ENCODE measurements around the gene THSD7B. TPM values are rescaled to one million over a fixed set of nuclear protein-coding genes. Genes with fewer than 3 reads are reported as not detected.
"Not testable (repeated sequence)": the region's sequence is repeated elsewhere in the genome, so short reads cannot be mapped to it uniquely, and the experiment has no call there.

The THSD7B gene
- total RNA-seq, 2 donors from 2014 or later: not detected

- H3K27ac Mint-ChIP-seq: no peak overlapping the region
- no peaks in the 10 kb centered on the region for H3K36me3 Mint-ChIP-seq
- ATAC-seq: no peak
- no peak for DNase-seq (ENCODE audit: low spot score in 2 of 2)
- H3K9me3 Mint-ChIP-seq: peaks cover 5 to 8% of the 10 kb centered on the region in 2 donors
Observed at GRCh38 chr2:137507237-137507636, 741.9 kb downstream of the THSD7B start.

GRCh38 chr2:137508739-137509384 lies 743.5 kb downstream of the THSD7B start:
- ATAC-seq (no peak), DNase-seq (ENCODE audit: low spot score in 2 of 2) (no peak)
- no peaks in the 10 kb centered on the region for H3K36me3 Mint-ChIP-seq
- H3K27ac Mint-ChIP-seq: no peak overlapping the region
- H3K9me3 Mint-ChIP-seq: peaks cover 5 to 8% of the 10 kb centered on the region in 2 donors

DNA sequence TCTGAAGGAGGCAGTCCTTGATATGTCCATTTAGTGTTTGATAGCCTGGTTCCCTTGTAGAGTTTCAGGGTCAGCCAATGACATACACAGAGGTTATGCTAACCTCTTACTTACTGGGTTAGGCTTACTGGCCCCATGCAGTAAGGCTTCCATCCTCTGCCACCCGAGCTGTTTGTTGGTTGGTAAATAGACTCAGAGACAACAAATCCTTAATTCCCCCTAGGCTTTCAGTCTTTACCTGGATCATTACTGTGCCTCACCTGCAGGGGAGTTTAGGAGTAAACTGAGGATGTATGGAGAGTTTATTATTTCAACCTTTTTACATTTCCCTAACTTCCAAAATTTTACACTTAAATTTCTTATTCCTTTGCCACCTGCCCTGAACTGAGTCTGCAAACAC lies 746.2 kb downstream of the THSD7B start:
- DNase-seq (ENCODE audit: low spot score in 2 of 2): no peak
- ATAC-seq: no peak
- no peaks in the 10 kb centered on the region for H3K9me3 Mint-ChIP-seq
- H3K36me3 Mint-ChIP-seq: no peaks in the 10 kb centered on the region
- no peak overlapping the region for H3K27ac Mint-ChIP-seq

- DNase-seq (ENCODE audit: low spot score in 2 of 2) (no peak), ATAC-seq (no peak)
- no peak overlapping the region for H3K27ac Mint-ChIP-seq
- peaks cover 0 to 4% of the 10 kb centered on the region in 2 donors for H3K9me3 Mint-ChIP-seq
- H3K36me3 Mint-ChIP-seq: no peaks in the 10 kb centered on the region
Observed at GRCh38 chr2:137521653-137522619, 756.6 kb downstream of the THSD7B start.

GRCh38 chr2:137522620-137523011 lies 757.3 kb downstream of the THSD7B start:
- no peaks in the 10 kb centered on the region for H3K36me3 Mint-ChIP-seq

DNA sequence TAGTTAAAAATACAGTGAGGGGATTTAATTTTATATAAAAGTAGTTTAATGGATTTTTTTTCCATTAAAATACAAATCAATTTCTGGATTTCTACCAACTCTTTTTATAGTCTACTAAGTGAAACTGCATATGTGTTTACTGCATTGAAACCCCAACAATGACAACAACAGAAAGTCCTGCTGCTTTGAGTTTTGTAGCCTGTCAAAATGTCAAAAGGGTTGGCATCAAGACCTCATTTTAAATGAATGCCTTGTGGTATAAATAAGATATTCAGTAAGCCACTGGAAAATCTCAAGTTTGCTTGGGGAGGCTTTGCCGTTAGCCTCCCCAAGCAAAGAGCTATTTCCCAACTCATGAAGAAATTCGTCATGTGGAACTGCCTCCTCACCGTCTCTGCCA lies 758.6 kb downstream of the THSD7B start:
- Mint-ChIP-seq H3K9me3 (peaks cover under 1 to 8% of the 10 kb centered on the region in 2 donors), H3K27ac (no peak overlapping the region), H3K36me3 (no peaks in the 10 kb centered on the region)
- no peak for DNase-seq (ENCODE audit: low spot score in 2 of 2)
- ATAC-seq: no peak

More at GRCh38 chr2:137522620-137523011, 757.3 kb downstream of the THSD7B start:
- ATAC-seq: no peak
- no peak for DNase-seq (ENCODE audit: low spot score in 2 of 2)
- Mint-ChIP-seq H3K9me3 (peaks cover 0 to 7% of the 10 kb centered on the region in 2 donors), H3K27ac (no peak overlapping the region)

- Mint-ChIP-seq H3K36me3 (no peaks in the 10 kb centered on the region), H3K9me3 (peaks cover 4 to 8% of the 10 kb centered on the region in 2 donors), H3K27ac (no peak overlapping the region)
- ATAC-seq (no peak), DNase-seq (ENCODE audit: low spot score in 2 of 2) (no peak)
Observed at GRCh38 chr2:137525132-137525531, 759.8 kb downstream of the THSD7B start.

DNA sequence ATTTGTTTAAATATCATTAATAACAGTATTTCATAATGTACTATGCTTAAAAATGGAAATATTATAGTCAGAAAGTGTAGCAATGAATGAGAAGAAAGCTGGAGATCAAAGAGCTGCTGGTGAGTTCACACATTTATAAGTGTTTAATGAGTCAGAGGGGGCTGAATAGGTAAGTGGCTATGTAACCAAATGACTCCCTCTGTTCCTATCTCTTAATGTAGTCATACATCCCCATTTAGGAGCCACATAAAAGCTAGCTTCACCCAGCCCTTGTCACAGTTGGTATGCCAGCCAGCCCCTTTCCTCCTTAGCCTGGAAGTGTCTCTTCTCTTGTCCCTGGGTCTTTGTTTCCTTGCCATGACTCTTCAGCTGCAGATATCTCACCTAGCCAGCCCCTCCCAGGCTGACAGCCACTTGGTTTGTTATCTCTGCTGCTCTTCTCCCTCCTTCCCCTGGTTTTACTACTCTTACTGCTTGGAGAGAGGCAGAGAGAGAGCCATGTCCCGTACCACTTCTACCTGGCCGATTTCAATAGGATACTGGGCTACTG lies 760.4 kb downstream of the THSD7B start:
- H3K9me3 Mint-ChIP-seq: peaks cover 4 to 8% of the 10 kb centered on the region in 2 donors
- DNase-seq (ENCODE audit: low spot score in 2 of 2): no peak
- no peak overlapping the region for H3K27ac Mint-ChIP-seq
- ATAC-seq: peak; percentile 29 to 61
- no peaks in the 10 kb centered on the region for H3K36me3 Mint-ChIP-seq

DNA sequence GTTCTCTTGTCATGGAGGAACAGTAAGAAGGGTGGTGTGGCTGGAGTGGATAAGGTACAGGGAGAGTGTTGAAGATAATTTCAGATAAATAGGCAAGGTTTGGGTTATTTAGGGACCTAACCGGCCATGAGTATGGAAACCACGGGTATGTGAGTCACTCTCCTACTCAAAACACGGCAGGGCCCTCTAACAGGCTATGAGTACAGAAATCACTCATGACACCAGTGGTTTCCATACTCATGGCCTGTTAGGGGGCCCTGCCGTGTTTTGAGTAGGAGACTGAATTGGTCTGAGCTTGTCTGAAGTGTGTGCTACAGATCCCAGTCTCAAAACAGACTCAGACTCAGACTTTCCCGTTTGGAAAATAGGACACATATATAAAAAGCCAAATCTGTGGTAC lies 770.6 kb downstream of the THSD7B start:
- no peaks in the 10 kb centered on the region for H3K36me3 Mint-ChIP-seq
- ATAC-seq: peak in 1 of 2 donors; percentile 44
- DNase-seq (ENCODE audit: low spot score in 2 of 2): no peak

DNA sequence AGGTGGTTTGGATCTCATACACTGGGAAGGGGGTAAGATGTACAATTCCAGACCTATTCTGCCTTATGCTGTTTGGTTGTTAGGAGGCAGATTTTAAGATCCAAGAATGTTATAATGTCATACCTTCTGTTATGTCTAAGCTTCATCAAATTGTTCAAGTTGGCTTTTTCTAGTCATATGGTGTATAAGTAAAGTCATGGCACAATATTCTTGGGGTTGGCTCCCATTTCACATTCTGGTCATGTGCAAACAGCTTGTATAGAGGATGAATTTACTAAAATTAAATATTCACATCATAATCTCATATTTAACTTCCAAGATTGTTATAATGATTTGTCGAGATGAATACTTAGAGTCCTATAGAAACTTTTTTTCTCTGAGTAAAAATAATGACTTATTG lies 774.0 kb downstream of the THSD7B start:
- DNase-seq (ENCODE audit: low spot score in 2 of 2) (no peak), ATAC-seq (no peak)
- Mint-ChIP-seq H3K27ac (no peak overlapping the region), H3K9me3 (peaks cover 6 to 15% of the 10 kb centered on the region in 2 donors), H3K36me3 (no peaks in the 10 kb centered on the region)

More for the DNA sequence above, 770.6 kb downstream of the THSD7B start:
- Mint-ChIP-seq H3K27ac (no peak overlapping the region), H3K9me3 (peaks cover 0 to 6% of the 10 kb centered on the region in 2 donors)

GRCh38 chr2:137547842-137548241 lies 782.5 kb downstream of the THSD7B start:
- DNase-seq (ENCODE audit: low spot score in 2 of 2) (no peak), ATAC-seq (no peak)
- H3K27ac Mint-ChIP-seq: no peak overlapping the region
- H3K9me3 Mint-ChIP-seq: peaks cover 4% of the 10 kb centered on the region in 2 donors
- H3K36me3 Mint-ChIP-seq: no peaks in the 10 kb centered on the region

DNA sequence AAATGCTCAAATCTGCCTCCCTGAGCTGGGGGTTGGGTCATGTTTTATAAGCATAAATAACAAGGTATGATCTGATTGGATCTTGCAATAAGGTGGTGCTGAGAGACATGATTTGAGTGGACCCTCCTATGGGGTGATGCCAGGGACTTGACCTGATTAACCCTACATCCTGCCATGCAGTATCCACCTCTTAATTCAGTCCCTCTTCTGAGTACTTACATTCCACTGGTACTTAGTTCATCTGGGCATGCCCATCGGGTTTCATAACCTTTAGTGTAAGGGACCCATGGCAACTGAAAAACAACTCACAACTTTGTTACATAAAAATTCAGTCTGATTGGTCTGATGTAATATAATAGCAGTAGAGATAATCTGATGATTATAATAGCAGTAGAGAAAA lies 801.0 kb downstream of the THSD7B start:
- ATAC-seq (no peak), DNase-seq (ENCODE audit: low spot score in 2 of 2) (no peak)
- H3K36me3 Mint-ChIP-seq: no peaks in the 10 kb centered on the region
- H3K9me3 Mint-ChIP-seq: peaks cover 8 to 13% of the 10 kb centered on the region in 2 donors
- H3K27ac Mint-ChIP-seq: no peak overlapping the region

DNA sequence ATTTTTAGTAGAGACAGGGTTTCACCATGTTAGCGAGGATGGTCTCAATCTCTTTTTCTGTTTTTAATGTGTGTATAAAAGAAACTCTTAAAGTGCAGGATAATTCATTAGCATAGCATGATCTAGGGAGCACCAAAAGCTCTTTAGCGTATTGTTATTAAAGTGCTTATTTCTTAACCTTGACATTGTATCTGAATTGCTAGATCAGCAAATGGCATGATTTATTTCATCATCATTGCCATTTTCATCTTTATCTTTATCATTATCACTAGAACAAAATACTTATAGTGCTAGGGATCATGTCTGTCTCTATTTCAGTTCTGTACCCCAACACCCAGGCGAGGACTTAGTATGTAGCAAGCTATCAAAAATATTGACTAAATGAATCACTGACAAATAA lies 805.1 kb downstream of the THSD7B start:
- ATAC-seq (no peak), DNase-seq (ENCODE audit: low spot score in 2 of 2) (no peak)
- H3K9me3 Mint-ChIP-seq: peaks cover 8 to 9% of the 10 kb centered on the region in 2 donors
- no peak overlapping the region for H3K27ac Mint-ChIP-seq
- H3K36me3 Mint-ChIP-seq: no peaks in the 10 kb centered on the region

GRCh38 chr2:137587834-137588233 lies 822.5 kb downstream of the THSD7B start:
- not testable (repeated sequence) for ATAC-seq
- Mint-ChIP-seq H3K36me3 (peaks cover 0 to 19% of the 10 kb centered on the region in 2 donors), H3K9me3 (peaks cover 14 to 18% of the 10 kb centered on the region in 2 donors)

GRCh38 chr2:137588578-137588977 lies 823.2 kb downstream of the THSD7B start:
- DNase-seq (ENCODE audit: low spot score in 2 of 2): not testable (repeated sequence)
- H3K36me3 Mint-ChIP-seq: peaks cover 0 to 16% of the 10 kb centered on the region in 2 donors

More at GRCh38 chr2:137587834-137588233, 822.5 kb downstream of the THSD7B start:
- DNase-seq (ENCODE audit: low spot score in 2 of 2); H3K27ac Mint-ChIP-seq: not testable (repeated sequence)

DNA sequence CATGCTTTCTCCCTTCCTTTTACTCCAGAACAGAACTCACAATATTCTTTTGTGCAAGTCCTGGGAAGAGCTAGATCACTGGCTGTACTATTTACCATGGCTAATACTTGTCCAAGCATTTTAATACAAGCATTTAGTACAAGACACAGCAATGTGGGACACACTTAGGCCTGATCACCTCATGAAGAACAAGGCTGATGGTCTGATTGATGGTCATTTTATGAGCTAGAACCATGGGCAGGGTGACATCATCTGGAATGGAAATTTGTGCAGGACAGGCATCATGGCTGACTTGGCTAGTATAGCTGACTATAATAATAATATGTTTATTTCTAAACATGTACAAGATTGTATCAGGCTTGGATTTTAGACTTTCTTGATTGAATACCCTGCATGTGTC lies 824.8 kb downstream of the THSD7B start:
- Mint-ChIP-seq H3K36me3 (peaks cover 0 to 15% of the 10 kb centered on the region in 2 donors), H3K9me3 (peaks cover 12 to 14% of the 10 kb centered on the region in 2 donors), H3K27ac (no peak overlapping the region)
- ATAC-seq: no peak
- DNase-seq (ENCODE audit: low spot score in 2 of 2): no peak

More at GRCh38 chr2:137588578-137588977, 823.2 kb downstream of the THSD7B start:
- peaks cover 14 to 16% of the 10 kb centered on the region in 2 donors for H3K9me3 Mint-ChIP-seq
- ATAC-seq, H3K27ac Mint-ChIP-seq: not testable (repeated sequence)

Measured in activated naive CD4-positive, alpha-beta T cell treated with anti-CD3 and anti-CD28 coated beads, Interleukin-2, amount 50 U/mL, for 72 hours (primary cell).